IMR-90 (cell line): ENCODE results near the gene BLVRA.

ENCODE experiments used
- BHLHE40 ChIP-seq: fragments of 150-350 bp; IDR thresholded peaks from 2 replicates; pipeline ENCODE4 v1.6.1; 2016; ENCODE audit warnings: mild to moderate bottlenecking, low read depth, low read length
- CTCF ChIP-seq: conservative IDR thresholded peaks from 2 replicates; pipeline ENCODE4 v1.5.1; 2012; ENCODE audit warnings: mild to moderate bottlenecking, low read depth, low read length, improper control_type of control experiment
- POLR2A ChIP-seq: IDR thresholded peaks from 2 replicates; pipeline ENCODE4 v1.6.1; 2012; ENCODE audit warnings: mild to moderate bottlenecking, low read depth, low read length
- RAD21 ChIP-seq: IDR thresholded peaks from 2 replicates; pipeline ENCODE4 v1.6.1; 2012; ENCODE audit warnings: low read length, improper control_type of control experiment
- RFX5 ChIP-seq: IDR thresholded peaks from 2 replicates; pipeline ENCODE4 v1.8.0; 2012; ENCODE audit warnings: low read depth, mild to moderate bottlenecking, low read length, moderate library complexity

DNA sequence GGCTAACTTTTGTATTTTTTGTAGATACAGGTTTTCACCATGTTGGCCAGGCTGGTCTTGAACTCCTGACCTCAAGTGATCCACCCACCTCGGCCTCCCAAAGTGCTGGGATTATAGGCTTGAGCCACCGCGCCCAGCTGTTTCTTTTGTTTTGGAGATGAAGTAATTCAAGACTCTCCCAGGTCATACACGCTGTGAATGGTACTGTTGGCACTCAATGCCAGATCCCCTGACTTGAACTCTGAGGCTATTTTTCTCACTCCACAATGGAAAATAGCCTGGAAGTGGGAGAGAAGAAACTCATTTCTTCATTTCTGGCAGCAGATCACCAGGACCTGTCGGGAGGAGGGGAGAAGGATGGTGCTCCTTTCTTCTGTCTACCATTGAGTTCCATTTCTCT is 32.4 kb downstream of the BLVRA start:
- no peak for TF ChIP-seq POLR2A
- no peak for TF ChIP-seq RFX5
- no peak for TF ChIP-seq CTCF
- no peak for TF ChIP-seq BHLHE40
- no peak for TF ChIP-seq RAD21
